Adrenal gland (tissue), 12 donors: ENCODE measurements around the gene CRTC1. TPM values are rescaled to one million over a fixed set of nuclear protein-coding genes. Genes with fewer than 3 reads are reported as not detected.

ENCODE experiments used
- DNase-seq, 7 donors: peaks; one replicate each; pipeline ENCODE4 v3.0.0-alpha.2; 2019 to 2020
- H3K27ac ChIP-seq, 5 donors: fragments of 200-600 bp; sonication (generic) in 4 of 5; 1 replicate in 3 of 5; 2 replicates in 2 of 5; pipeline versions ENCODE4 v1.5.1 to v1.8.0; 2016 to 2020; ENCODE audit warnings: mild to moderate bottlenecking in 1 of 5
- H3K27me3 ChIP-seq: fragments of 200-600 bp; 2 replicates; pipeline ENCODE4 v1.8.0; 2021
- H3K36me3 ChIP-seq, 2 donors: fragments of 200-600 bp; replicated peaks in 1 of 2; 1 replicate in 1 of 2; 2 replicates in 1 of 2; pipeline versions ENCODE4 v1.5.1 to v1.8.0; 2018 to 2022
- H3K4me1 ChIP-seq, 2 donors: fragments of 200-600 bp; replicated peaks in 1 of 2; 1 replicate in 1 of 2; 2 replicates in 1 of 2; pipeline versions ENCODE4 v1.5.1 to v1.8.0; 2018 to 2021
- H3K4me3 ChIP-seq, 4 donors: fragments of 200-600 bp; sonication (generic) in 3 of 4; one replicate each; pipeline ENCODE4 v1.5.1; 2016 to 2018
- H3K9me3 ChIP-seq, 3 donors: fragments of 200-600 bp; sonication (generic) in 1 of 3; replicated peaks in 1 of 3; 1 replicate in 2 of 3; 2 replicates in 1 of 3; pipeline versions ENCODE4 v1.5.1 to v1.8.0; 2016 to 2021
- CTCF ChIP-seq, 6 experiments: fragments of 450-650 bp in 4 of 6; fragments of 200-600 bp in 2 of 6; sonication (generic) in 1 of 6; IDR thresholded peaks; 1 replicate in 5 of 6; 2 replicates in 1 of 6; pipeline versions ENCODE4 v1.5.1 to v1.8.0; 2016 to 2021; ENCODE audit warnings: antibody characterized with exemption in 6 of 6, mild to moderate bottlenecking in 2 of 6, moderate library complexity in 1 of 6
- POLR2A ChIP-seq, 2 donors: fragments of 450-650 bp; IDR thresholded peaks; one replicate each; pipeline ENCODE4 v1.6.1; 2017; ENCODE audit warnings: antibody characterized with exemption in 2 of 2, mild to moderate bottlenecking in 2 of 2, moderate library complexity in 1 of 2
- WGBS, 4 donors: extraction: QIAGEN DNeasy Blood & Tissue Kit in 2 of 4; methylation state at CpG; one replicate each; pipeline versions ENCODE4 v1.1.5 to v1.1.7; 2013 to 2017; 5-methylcytosine and 5-hydroxymethylcytosine counted together
- intact Hi-C, 2 donors: fragments of 100-400 bp; cut with DNase I; formaldehyde crosslinking; loops; one replicate each; pipeline versions ENCODE4 v1.14.1 to v1.15.0; 2022 to 2023
- polyA plus RNA-seq, 3 donors: library from polyadenylated mRNA; stranded (reverse); fragments of 200-250 nt in 2 of 3; fragments of 350-450 nt in 1 of 3; fragmentation: Illumina TruSeq in 1 of 3; extraction: RNeasy Lipid Tissue Mini Kit (QIAGEN cat#74804) in 1 of 3; gene quantifications; one replicate each; pipeline ENCODE4 v1.2.3, GENCODE V29; 2013 to 2014
- total RNA-seq, 9 donors: library from RNA; depleted of rRNA in 4 of 9; stranded (reverse); fragments of >200 nt in 4 of 9; fragments of 120-200 nt in 1 of 9; fragmentation: NEBNext Ultra II Directional in 1 of 9; extraction: Animal tissue kit (Norgen Biotek cat#: 25700) in 1 of 9; gene quantifications; one replicate each; pipeline versions ENCODE4 v1.1.0 to v1.2.4, GENCODE V29; 2013 to 2023
- donor health status: healthy with polysubstance abuse.
- donor health status: Bipolar disorder and iron deficiency.
- donor health status: DM: yes; HTN: yes; CAD: no.
- donor health status: DM: no; HTN: no; CAD: no.
- donor health status: DM: no; HTN: no; CAD: no.
- donor health status: DM: yes; HTN: yes; CAD: no.

Gene CRTC1
- total and polyA plus RNA-seq, 12 donors: 3.1 to 38.1 (median 10.3) TPM

- peaks cover 3 to 12% of the 10 kb centered on the region in 2 donors for H3K4me1 ChIP-seq
- peak; percentile 98 to 100 (median 99) for DNase-seq
- 1 to 3% (median 1%) methylated on average over 31 to 43 of the region's 44 CpGs for WGBS, 4 donors
- no peaks in the 10 kb centered on the region for H3K27me3 ChIP-seq
- H3K27ac ChIP-seq: peak overlapping the region in 3 of 5 donors; percentile 80 to 84 (median 82)
- intact Hi-C loops: no loop called here
- no peaks in the 10 kb centered on the region for H3K36me3 ChIP-seq
- H3K9me3 ChIP-seq: no peaks in the 10 kb centered on the region
- peak overlapping the region in 3 of 4 donors; percentile 33 to 76 (median 34) for H3K4me3 ChIP-seq
- TF ChIP-seq POLR2A (IDR thresholded peaks at IDR 0.05) (no peak), CTCF (IDR thresholded peaks at IDR 0.05) (no peak)
These were observed 47.1 kb upstream of the CRTC1 start for GRCh38 chr19:18636183-18636968.

GRCh38 chr19:18636969-18637629 lies 46.4 kb upstream of the CRTC1 start, which contains the start of gene KLHL26:
Gene KLHL26 (plus strand): TSS chr19:18637028. CDS start chr19:18637055, 27 bp downstream.
- peaks cover 3 to 12% of the 10 kb centered on the region in 2 donors for H3K4me1 ChIP-seq
- H3K36me3 ChIP-seq: no peaks in the 10 kb centered on the region
- no peak for DNase-seq
- no peaks in the 10 kb centered on the region for H3K9me3 ChIP-seq
- no peaks in the 10 kb centered on the region for H3K27me3 ChIP-seq
- TF ChIP-seq CTCF (IDR thresholded peaks at IDR 0.05) (no peak), POLR2A (IDR thresholded peaks at IDR 0.05) (peak; percentile 68 to 75)
- intact Hi-C loops: no loop called here
- peak within 1 kb of the TSS in 4 of 5 donors; percentile 30 to 84 (median 81) for H3K27ac ChIP-seq
- peak within 1 kb of the TSS; percentile 33 to 76 (median 36) for H3K4me3 ChIP-seq
- 3 to 18% (median 9%) methylated on average over 9 to 47 of the region's 47 CpGs for WGBS, 4 donors

GRCh38 chr19:18637673-18638630 lies 45.5 kb upstream of the CRTC1 start:
- TF ChIP-seq POLR2A (IDR thresholded peaks at IDR 0.05) (no peak), CTCF (IDR thresholded peaks at IDR 0.05) (no peak)
- Histone ChIP-seq H3K27ac (peak overlapping the region in 3 of 5 donors; percentile 80 to 84 (median 82)), H3K4me3 (peak overlapping the region in 1 of 4 donors; percentile 76), H3K27me3 (no peaks in the 10 kb centered on the region), H3K36me3 (no peaks in the 10 kb centered on the region), H3K9me3 (no peaks in the 10 kb centered on the region), H3K4me1 (peaks cover 3 to 12% of the 10 kb centered on the region in 2 donors)
- peak in 1 of 7 donors; percentile 49 for DNase-seq
- intact Hi-C loops: no loop called here
- WGBS, 4 donors: 24 to 37% (median 31%) methylated on average over 3 of the region's 3 CpGs
